HG02852 (cell line): ENCODE data around the gene ARMC5.
A peak's percentile ranks its signal among the peaks of the same experiment; 100 is the strongest.
"Not testable (repeated sequence)": the region's sequence is repeated elsewhere in the genome, so short reads cannot be mapped to it uniquely, and the experiment has no call there.

Experiments
- ATAC-seq: cut with Tn5 transposase; IDR thresholded peaks from one replicate; pipeline ENCODE4 v1.9.1; 2021; ENCODE audit warnings: mild to moderate bottlenecking, moderate library complexity; ENCODE audit not compliant: unreplicated experiment

ARMC5 gene

DNA sequence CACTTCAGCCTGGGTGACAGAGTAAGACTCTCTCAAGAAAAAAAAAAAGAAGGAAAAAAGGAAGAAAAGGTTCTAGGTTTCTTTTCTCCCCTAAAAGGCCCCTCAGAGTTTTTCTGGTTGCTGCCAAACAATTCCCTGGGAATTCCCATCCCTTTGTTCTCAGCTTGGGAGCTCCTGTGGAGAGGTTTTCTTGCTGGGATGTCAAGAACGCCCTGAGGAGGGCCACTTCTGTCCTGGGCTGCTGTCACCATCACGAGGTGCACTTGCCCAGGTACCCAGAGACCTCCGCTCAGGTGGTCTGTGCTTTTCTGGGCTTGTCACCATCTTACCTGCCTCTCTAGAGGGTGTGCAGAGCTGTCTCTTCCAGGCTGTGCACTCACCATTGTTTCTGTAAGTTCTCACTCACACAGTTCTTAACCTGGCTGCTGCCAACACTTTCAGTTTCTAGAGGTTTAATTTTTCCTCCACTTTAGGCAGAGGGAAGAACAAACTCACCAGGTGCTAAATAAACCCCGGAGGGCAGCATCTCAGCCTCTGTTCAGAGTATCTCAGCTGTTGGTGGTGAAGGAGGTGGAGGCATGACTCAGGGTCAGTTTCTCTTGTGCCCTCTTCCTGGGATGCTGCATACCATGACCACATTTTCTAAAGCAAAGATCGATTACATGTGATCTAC is 28.8 kb upstream of the ARMC5 start:
- no peak for ATAC-seq

DNA sequence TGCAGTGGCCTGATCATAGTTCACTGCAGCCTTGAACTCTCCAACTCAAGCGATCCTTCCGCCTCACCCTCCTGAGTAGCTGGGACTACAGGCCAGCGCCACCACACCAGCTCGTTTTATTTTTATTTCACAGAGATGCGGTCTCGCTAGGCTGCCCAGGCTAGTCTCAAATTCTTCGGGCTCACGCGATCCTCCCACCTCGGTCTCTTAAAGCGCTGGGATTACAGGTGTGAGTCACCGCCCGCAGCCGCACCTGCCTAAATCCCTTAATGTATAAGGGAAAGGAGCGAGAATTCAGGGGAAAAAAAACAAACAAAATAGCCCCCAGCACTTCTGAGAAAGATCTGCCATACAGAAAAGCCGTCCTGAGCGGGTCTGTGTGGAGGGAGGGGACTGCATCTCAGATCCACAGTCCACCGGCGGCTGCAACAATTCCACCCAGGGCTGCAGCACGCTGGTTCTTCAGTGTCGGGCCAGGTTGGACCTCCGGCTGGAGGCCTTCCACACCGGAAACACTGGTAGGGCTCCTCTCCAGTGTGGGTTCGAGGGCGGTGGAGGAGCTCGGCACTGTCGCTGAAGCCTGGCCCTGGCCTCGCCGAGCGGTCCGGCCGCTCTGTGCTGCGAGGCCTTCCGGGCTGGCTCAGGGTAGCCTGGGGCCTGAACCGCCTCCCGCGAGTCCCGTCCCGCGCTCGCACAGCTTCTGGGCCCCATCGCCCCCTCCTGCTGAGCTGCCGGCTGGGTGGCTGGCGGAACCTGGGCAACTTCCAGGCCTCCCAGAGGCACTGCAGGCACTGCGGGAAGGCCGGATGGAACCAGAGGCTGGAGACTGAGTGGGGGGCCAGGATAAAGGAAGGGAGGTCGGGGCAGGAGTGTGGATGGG is 23.7 kb upstream of the ARMC5 start:
- ATAC-seq = no peak

DNA sequence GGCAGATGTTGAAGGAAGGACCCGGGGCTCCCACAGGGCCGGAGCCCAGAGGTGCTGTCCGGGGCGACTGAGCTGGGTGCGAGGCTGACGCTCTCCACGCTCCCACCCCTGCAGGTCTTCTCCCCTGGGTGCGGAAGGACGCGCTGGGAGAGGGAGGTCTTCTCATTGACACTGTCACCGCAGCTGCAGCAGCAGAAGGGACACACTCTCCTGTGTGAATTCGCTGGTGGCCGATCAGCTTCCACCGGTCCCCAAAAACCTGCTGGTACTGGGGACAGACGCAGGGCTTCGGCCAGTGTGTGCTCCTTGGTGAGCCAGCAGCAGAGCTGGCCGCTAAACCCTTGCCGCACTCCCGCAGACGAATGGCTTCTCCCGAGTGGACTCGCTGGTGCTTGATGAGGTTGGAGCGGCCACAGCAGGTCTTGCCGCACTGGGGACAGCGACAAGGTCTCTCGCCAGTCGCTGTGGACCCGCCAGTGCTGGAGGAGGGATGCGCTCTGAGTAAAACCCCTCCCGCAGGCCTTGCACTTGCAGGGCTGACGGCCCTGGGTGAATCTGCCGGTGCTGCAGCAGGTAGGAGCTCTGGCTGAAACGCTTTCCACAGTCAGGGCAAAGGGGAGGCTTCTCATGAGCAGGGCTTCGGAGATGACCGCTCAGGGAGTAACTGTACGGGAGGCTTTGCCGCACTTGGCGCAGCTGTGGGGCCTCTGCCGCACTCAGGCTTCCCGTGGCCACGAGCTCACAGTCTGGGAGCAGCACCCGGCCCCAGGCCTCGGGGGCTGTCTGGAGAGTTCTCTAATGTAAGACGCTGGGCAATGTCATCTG is 22.9 kb upstream of the ARMC5 start:
- no peak for ATAC-seq

DNA sequence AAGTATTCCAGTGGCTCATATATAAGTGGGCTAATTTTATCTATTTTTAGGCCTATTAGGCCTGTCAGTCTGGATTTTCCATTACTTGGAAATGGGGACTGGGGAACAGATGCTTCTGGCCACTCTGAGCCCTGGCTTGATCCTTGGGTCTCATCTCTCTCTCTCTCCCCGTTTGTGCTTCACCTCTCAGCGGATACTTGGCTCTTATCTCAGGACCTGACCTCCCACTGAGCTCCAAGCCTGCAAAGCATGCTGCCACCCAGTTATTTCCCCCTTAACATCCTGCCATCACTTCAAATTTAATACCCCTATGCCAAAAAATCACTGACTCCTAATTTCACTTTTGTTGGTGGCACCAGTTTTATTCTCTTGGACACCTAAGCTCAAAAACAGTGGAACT is 20.9 kb upstream of the ARMC5 start:
- ATAC-seq = no peak

DNA sequence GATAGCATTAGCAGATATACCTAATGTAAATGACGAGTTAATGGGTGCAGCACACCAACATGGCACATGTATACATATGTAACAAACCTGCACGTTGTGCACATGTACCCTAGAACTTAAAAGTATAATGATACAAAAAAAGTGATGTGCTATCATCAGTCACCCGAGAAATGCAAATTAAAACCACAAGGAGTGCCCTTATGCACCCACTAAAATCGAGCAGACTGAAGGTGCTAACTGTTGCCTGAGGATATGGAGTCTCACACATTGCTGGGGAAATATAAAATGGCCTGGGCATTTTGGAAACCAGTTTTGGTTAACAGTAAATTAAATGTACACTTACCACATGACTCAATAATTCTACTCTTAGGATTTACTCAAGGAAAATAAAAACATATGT is 20.3 kb upstream of the ARMC5 start:
- not testable (repeated sequence) for ATAC-seq

DNA sequence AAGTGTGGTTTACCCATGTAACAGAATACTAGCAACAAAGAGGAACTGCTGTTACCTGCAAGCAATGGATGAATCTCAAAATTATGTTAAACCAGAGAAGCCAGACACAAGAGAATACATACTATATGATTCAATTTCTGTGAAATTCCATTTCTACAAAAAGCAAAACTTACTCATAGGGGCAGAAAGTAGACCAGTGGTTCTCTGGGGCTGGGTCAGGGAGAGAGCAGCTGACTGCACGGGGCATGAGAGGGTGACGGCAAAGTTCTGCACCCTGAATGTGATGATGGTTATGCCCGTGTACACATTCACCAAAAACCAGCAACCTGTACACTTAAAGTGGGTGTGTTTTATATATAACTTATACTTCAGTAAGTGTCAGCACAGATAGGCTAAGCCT is 19.8 kb upstream of the ARMC5 start:
- no peak for ATAC-seq

DNA sequence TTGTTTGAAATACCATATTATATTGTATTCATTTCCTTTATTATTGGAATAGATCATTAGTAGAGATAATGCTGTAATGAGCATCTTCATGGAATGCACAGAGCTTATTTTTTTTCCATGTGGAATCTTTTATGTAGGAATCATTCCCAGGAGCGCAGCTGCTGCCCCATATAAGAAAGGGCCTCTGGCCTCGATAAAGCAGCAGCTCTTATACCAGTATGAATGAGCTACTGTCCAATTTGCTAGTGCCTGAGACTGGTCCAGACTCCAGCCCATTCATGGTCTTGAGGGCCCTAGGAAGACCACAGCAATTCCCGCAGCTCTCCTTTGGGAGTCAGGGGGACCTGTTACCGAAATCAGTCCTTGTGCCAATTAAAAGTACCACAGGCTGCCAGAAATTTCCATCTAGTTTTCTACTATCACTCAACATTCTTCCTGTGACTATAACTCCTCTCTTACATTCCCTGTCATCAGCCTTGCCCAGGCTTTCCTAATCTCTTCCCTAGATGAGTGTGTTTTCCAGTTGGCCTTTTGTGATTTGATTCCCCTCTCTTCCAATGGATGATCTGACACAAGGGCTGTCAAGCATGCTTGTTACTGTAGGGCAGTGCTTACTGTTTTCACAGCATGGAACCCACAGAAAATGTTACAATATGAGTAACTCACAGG is 18.7 kb upstream of the ARMC5 start:
- no peak for ATAC-seq

DNA sequence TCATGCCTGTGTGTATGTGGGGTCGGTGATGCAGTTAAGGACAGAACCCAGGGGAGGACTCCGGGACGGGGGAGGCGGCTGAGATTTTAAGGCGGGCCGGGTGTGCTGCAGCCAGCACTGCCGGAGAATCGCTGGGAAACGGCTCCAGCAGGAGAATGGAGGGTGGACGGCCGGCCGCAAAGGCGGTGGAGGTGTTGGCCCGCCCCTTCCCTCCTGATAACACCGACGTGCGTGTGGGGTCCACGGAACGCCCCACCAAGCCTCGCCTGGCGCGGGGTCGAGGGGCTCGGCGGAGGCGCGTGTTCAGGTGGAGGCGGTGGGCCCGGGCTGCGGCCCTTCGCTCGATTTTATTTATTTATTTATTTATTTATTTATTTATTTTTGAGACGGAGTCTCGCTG is 17.3 kb upstream of the ARMC5 start:
- no peak for ATAC-seq

DNA sequence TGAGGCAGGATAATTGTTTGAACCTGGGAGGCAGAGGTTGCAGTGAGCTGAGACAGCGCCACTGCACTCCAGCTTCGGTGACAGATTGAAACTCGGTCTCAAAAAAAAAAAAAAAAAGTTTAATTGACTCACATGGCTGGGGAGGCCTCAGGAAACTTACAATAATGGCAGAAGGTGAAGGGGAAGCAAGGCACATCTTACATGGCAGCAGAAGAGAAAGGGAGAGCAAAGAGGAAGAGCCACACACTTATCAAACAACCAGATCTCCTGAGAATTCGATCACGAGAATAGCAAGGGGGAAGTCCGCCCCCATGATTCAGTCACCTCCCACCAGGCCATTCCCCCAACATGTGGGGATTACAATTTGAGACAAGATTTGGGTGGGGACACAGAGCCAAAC is 13.4 kb upstream of the ARMC5 start:
- not testable (repeated sequence) for ATAC-seq

DNA sequence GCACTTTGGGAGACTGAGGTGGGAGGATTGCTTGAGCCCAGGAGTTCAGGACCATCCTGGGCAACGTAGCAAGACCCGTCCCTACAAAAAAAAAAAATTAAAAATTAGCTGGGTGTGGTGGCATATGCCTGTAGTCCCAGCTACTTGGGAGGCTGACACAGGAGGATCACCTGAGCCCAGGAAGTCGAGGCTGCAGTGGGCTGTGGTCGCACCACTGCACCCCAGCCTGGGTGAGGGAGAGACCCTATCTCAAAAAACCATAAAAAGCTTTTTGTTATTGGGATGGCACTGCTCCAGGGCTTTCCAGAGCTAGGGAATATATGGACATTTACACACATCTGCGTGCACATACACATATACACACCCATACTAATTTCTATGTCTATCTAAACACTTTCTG is 8.1 kb upstream of the ARMC5 start:
- no peak for ATAC-seq

DNA sequence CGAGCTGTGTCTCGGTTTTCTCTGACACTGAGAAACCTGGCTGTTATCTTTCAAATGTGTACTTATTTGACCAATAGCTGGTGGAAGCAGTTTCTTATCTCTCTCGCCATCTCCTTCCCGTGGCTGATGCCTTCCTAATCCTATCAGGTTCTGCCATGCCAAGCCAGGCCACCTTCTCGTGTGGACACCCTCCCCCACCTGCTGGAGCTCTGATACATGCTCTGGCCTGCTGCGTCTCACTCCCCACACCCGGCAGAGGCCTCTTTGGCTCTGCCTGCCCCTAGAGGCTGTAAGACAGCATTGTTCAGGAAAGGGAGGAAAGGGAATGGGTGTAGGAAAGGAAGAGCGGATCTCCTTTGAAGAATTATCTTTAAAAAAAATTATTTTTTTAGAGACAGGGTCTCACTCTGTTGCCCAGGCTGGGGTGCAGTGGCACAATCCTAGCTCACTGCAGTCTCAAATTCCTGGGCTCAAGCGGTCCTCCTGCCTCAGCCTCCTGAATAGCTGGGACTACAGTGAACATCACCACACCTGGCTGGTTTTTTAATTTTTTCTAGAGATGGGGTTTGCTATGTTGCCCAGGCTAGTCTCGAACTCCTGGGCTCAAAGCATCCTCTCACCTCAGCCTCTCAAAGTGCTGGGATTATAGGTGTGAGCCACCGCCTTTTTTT is 7.5 kb upstream of the ARMC5 start:
- no peak for ATAC-seq

DNA sequence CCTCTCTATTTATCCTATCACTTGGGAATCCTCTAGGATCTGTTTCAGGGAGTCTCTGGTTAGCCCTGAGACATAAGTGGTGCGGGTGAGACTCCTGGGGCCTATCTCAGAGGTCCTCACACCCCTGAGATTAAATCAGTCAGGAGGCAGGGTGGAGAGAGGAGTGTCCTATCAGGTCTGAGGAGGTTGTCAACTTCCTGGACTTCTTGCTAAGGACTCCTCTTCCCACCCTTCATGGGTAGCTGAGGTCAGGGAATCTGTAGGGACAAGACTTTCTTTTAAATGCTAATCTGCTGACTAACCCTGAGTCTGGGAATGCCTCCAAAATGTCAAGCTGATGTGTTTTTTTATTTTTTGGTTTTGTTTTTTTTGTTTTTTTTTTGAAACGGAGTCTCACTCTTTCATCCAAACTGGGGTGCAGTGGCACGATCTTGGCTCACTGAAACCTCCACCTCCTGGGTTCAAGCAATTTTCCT is 6.6 kb upstream of the ARMC5 start:
- no peak for ATAC-seq

DNA sequence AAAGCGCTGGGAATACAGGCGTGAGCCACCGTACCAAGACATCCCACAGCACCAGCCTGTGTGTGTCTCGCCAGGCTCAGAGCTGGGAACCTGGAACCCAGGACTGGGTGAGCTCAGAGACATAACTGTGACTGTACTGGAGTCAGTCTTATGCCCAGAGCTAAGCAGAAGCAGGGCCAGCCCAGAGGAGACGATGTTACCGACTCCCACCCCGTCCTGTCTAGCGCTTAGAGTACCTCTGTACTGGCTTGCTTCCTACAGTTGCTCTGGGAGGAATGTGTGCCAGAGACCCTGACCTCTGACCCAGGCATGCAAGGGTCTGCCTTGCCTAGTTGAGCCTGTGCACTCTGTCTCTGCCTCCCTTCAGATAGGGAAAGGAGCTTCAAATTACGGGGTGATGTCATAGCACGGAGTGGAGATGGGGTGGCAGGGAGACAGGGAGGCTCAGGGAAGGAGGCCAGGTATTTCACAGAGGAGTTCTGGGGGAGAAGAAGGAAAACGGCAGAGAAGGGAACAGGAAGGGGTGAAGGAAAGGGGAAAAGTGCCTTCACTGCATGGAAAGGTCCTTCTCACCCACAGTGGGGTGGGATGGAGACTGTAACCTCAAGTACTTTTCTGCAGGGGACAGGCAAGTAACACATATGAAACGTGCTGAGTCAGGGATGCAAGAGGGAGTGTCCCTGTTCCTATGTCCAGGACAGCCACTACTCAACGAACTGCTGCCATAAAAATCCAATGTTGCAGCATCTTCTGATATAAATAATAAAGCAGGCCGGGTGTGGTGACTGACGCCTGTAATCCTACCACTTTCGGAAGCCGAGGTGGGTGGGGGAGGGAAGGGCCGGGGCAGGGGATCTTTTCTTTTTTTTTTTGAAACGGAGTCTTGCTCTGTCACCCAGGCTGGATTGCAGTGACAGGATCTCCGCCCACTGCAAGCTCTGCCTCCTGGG is 5.8 kb upstream of the ARMC5 start:
- no peak for ATAC-seq

DNA sequence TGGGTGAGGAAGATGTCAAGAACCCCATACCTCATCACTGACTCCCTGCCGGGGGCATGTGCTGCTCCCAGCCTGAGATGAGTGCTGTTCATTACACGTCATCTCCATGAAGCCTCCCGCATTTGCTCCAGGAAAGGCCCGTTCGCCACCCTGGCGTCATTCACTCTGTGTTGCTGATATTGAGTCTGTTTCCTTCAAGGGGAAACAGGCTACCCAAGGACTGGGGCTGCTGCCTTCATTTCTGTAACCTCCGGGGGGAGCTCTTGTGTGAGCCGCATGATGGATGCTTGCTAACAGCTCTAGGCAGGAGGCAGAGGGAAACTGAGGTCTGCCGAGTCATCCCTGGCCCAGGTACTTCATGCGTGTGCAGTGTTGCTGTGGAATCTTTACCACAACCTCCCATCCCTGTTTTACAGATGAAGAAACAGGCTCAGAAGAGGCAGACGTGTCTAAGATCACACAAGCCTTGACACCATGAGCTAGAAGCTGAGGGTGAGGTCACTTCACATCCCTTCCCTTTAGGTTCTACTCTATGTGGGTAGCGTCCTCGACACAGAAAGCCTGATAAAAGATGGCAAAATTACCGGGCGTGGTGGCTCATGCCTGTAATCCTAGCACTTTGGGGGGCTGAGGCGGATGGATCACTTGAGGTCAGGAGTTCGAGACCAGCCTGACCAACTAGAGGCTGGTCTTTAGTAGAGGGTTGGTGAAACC is 3.5 kb upstream of the ARMC5 start:
- no peak for ATAC-seq

DNA sequence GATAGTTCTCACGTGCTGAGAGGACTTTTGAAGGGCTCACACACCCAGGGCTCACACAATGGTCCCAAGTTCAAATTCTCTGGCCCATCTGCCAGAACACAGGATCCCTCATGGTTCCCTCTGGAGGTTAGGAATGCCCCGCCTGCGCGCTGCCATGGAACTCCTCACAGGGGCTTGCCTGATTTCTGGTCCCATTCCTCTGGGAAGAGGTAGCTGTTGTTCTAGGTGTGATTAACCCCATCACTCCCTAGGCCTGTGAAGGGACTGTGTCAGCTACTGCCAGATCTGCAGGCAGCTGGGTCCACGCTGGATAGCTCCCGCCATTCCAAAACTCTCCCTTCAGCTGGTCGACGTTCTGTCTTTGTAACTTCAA is 2.3 kb upstream of the ARMC5 start:
- ATAC-seq = no peak

DNA sequence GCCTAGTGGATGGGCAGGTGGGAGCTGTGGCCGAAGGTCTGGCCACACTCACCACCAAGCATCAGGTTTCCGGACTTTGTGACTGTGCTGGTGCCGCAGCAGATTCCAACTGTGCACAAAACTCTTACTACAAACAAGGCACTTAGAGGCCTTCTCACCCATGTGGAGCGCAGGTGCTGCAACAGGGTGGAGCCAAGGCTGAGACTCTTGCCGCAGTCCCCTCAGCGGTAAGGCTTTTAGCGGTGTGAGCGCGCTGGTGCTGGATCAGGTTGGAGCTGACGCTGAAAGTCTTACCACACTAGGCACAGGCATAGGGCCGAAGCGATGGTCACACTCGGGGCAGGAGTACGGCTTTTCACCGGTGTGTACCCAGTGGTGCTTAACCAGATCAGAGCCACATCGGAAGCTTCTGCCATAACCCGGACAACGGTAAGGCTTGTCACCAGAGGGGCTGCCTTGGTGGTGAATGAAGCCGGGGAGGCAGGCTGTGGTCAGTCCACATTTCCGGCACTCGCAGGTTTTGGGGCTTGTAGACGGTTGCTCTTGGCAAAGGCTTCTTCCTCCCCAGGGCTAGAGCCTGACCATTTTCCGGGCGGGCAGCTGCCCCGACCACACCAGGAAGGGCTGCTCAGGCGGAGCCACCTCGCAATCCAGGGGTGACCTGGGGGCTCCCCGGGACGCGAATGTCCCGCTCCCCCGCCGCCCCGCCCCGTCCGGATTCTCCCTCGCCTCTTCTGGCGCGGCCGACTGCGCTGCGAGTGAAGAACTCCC is 1.0 kb upstream of the ARMC5 start:
- peak; percentile 3 for ATAC-seq

DNA sequence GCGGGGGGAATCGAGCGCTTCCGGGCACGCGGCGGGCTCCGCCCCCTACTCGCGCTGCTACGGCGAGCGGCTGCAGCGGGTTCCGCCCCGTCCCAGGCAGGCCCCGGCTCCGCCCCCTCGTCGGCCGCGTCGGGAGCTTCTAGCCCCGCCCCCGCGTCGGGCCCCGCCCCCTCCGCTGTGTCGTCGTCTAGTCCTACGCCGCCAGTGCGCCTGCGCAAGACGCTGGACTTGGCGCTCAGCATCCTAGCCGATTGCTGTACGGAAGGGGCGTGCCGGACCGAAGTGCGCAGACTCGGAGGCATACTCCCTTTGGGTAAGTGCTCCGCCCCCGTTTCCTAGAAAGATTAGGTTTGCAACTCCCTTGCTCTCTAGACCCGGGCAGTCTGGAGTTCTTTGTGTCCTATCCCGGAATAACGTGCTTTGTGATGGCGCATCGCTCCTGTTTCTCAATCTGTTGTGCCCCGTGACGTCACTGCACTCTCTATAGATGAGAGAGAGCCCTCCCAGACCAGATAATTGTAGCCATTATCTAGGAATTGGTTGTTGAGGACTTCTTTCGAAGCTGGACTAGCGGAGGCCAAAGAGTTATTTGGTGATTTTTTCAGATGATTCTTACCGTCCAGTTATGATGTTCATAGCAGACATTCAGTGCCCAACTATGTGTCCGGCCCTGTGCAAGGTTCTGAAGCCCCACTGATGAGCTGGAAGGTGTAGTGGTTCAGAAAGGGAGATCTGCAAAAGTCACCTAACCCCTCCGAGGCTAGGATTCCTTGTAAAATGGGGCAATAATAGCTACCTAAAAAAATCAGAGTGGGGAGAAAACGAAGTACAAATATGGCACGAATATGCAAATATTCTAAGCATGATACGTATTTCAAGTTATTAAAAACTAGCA is 633 bp downstream of the ARMC5 start:
- ATAC-seq = peak; percentile 66
